SK-N-SH treated with all-trans-retinoic acid at 6 μM for 48 hours (cell line): ENCODE data around the gene OSGEP.

ENCODE experiments used
- ARNTL ChIP-seq: fragments of 450-650 bp; formaldehyde crosslinking; IDR thresholded peaks from 2 replicates; pipeline ENCODE4 v1.5.0; 2020; ENCODE audit warnings: low read depth, mild to moderate bottlenecking, moderate library complexity, borderline replicate concordance
- CSDC2 ChIP-seq: fragments of 250-450 bp; sonication (Bioruptor Pico); IDR thresholded peaks from 2 replicates; pipeline ENCODE4 v1.5.0; 2020; ENCODE audit warnings: mild to moderate bottlenecking, moderate library complexity
- GLIS3 ChIP-seq: fragments of 250-450 bp; sonication (Bioruptor Pico); IDR thresholded peaks from 2 replicates; pipeline ENCODE4 v1.5.0; 2020; ENCODE audit warnings: mild to moderate bottlenecking, moderate library complexity
- ISL1 ChIP-seq: fragments of 250-450 bp; sonication (Bioruptor Pico); IDR thresholded peaks from 2 replicates; pipeline ENCODE4 v2.1.2; 2022; ENCODE audit warnings: mild to moderate bottlenecking, moderate library complexity
- PATZ1 ChIP-seq: fragments of 250-450 bp; sonication (Bioruptor Pico); IDR thresholded peaks from 2 replicates; pipeline ENCODE4 v1.8.0; 2020; ENCODE audit warnings: mild to moderate bottlenecking, moderate library complexity, borderline replicate concordance
- PPARA ChIP-seq: fragments of 250-450 bp; sonication (Bioruptor Pico); IDR thresholded peaks from 2 replicates; pipeline ENCODE4 v1.5.0; 2020; ENCODE audit warnings: mild to moderate bottlenecking, borderline replicate concordance
- RARB ChIP-seq: fragments of 250-450 bp; sonication (Bioruptor Pico); IDR thresholded peaks from 2 replicates; pipeline ENCODE4 v1.8.0; 2021; ENCODE audit warnings: mild to moderate bottlenecking, moderate library complexity
- SNAI2 ChIP-seq: fragments of 250-450 bp; sonication (Bioruptor Pico); IDR thresholded peaks from 2 replicates; pipeline ENCODE4 v1.5.0; 2020; ENCODE audit warnings: mild to moderate bottlenecking, moderate library complexity
- TCF4 ChIP-seq: fragments of 250-450 bp; sonication (Bioruptor Pico); IDR thresholded peaks from 2 replicates; pipeline ENCODE4 v1.8.0; 2021; ENCODE audit warnings: mild to moderate bottlenecking, moderate library complexity, borderline replicate concordance
- ZFP3 ChIP-seq: fragments of 250-450 bp; sonication (Bioruptor Pico); IDR thresholded peaks from 2 replicates; pipeline ENCODE4 v1.5.0; 2020; ENCODE audit warnings: mild to moderate bottlenecking, moderate library complexity
- ZFP30 ChIP-seq: fragments of 450-650 bp; formaldehyde crosslinking; IDR thresholded peaks from 2 replicates; pipeline ENCODE4 v1.5.0; 2022; ENCODE audit warnings: mild to moderate bottlenecking, moderate library complexity
- ZNF8 ChIP-seq: fragments of 450-650 bp; formaldehyde crosslinking; IDR thresholded peaks from 2 replicates; pipeline ENCODE4 v1.5.0; 2020; ENCODE audit warnings: mild to moderate bottlenecking, moderate library complexity
- TF ChIP-seq, protein P1 (sequence below): fragments of 250-450 bp; sonication (Bioruptor Pico); IDR thresholded peaks from 2 replicates; pipeline ENCODE4 v1.5.1; 2020; ENCODE audit warnings: low read depth, mild to moderate bottlenecking, moderate library complexity

- TF ChIP-seq PPARA (CRISPR knock-in tag) (no peak), ZFP30 (CRISPR knock-in tag) (no peak), CSDC2 (CRISPR knock-in tag) (no peak), TCF4 (CRISPR knock-in tag) (no peak), SNAI2 (CRISPR knock-in tag) (no peak), PATZ1 (CRISPR knock-in tag) (no peak), RARB (CRISPR knock-in tag) (no peak), ISL1 (no peak), ZFP3 (no peak), ARNTL (no peak), ZNF8 (CRISPR knock-in tag) (no peak), GLIS3 (no peak)
- TF ChIP-seq, protein P1, sequence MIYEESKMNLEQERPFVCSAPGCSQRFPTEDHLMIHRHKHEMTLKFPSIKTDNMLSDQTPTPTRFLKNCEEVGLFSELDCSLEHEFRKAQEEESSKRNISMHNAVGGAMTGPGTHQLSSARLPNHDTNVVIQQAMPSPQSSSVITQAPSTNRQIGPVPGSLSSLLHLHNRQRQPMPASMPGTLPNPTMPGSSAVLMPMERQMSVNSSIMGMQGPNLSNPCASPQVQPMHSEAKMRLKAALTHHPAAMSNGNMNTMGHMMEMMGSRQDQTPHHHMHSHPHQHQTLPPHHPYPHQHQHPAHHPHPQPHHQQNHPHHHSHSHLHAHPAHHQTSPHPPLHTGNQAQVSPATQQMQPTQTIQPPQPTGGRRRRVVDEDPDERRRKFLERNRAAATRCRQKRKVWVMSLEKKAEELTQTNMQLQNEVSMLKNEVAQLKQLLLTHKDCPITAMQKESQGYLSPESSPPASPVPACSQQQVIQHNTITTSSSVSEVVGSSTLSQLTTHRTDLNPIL (CRISPR knock-in tag), result no peak
Measured at GRCh38 chr14:20424851-20425250, 29.8 kb downstream of the OSGEP start.
